ENCODE results near the gene DR1. TPM values are rescaled to one million over a fixed set of nuclear protein-coding genes. Genes with fewer than 3 reads are reported as not detected.

The DR1 gene
- total and polyA plus RNA-seq, 2 of the 8 experiments (the other 6 are each of a cell fraction or from before 2014, with no cell fraction given): 13.1 to 62.3 TPM

DNA sequence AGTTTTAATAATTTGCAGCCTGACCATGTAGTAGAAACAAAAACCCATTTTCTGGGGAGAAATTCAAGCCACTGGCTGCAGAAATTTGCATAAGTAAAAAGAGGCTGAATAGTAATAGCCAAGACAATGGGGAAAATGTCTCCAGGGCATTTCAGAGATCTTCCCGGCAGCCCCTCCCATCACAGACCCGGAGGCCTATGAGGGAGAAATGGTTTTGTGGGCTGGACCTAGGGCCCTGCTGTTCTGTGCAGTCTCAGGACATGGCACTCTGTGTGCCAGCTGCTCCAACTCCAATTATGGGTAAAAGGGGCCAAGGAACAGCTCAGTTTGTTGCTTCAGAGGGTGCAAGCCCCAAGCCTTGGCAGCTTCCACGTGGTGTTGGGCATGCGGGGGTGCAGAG, 62.5 kb downstream of the DR1 start (continued):
- TF ChIP-seq NANOG (IDR thresholded peaks at IDR 0.05; ENCODE audit: insufficient read depth, low read depth, low read length, poor library complexity, severe bottlenecking): no peak
